ENCODE results near the gene MCAM.

MCAM gene

DNA sequence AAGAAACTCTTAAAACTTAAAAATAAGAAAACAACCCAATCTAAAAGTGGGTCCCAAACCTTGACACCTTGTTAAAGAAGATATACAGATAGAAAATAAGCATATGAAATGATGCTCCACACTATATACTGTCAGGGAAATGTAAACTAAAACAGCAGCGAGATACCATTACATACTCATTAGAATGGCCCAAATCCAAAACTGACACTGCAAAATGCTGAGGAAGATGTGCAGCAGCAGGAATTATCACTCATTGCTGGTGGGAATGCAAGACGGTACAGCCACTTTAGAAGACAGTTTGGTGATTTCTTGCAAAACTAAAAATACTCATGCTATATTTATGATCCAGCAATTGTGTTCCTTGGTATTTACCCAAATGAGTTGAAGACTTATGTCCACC is 12.4 kb upstream of the MCAM start:
- Histone ChIP-seq H3K4me3 (ENCODE audit: low read depth in 1 of 2, low read length in 2 of 2) (no peak overlapping the region), H3K36me3 (ENCODE audit: control insufficient read depth in 1 of 2, insufficient read depth in 2 of 2, low read length in 2 of 2) (no peaks in the 10 kb centered on the region), H3K4me1 (ENCODE audit: control insufficient read depth in 1 of 2, insufficient read depth in 2 of 2, low read length in 2 of 2) (peaks cover 0 to 5% of the 10 kb centered on the region in 2 donors), H3K9me3 (ENCODE audit: control insufficient read depth in 1 of 2, low read length in 2 of 2) (no peaks in the 10 kb centered on the region), H3K27me3 (ENCODE audit: control insufficient read depth in 1 of 2, insufficient read depth in 2 of 2, low read length in 2 of 2) (peaks cover 0 to 5% of the 10 kb centered on the region in 2 donors), H3K9ac (ENCODE audit: low read depth in 1 of 2, low read length in 2 of 2) (no peak overlapping the region), H3K27ac (ENCODE audit: low read depth, low read length) (no peak overlapping the region)

DNA sequence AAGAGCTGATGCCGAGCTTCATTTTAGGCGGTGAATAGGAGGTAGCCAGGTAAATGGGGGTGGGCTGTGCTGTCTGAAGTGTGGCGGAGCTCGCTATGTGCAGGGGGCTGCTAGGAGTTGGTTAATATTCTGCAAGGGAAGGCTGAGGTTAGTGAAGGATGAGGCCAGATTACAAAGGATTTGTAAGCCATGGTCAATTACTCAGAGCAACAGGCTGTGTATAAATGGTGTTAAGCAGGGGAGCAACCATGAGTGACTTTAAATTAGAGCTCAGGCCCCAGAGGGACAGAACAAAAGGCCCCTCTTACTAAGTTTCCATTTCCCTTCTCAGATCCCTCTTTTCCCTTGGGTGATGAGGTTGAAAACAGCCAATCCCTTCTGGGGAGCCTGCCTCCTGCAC is 7.3 kb upstream of the MCAM start:
- Histone ChIP-seq H3K36me3 (ENCODE audit: control insufficient read depth in 1 of 2, insufficient read depth in 2 of 2, low read length in 2 of 2) (no peaks in the 10 kb centered on the region), H3K9me3 (ENCODE audit: control insufficient read depth in 1 of 2, low read length in 2 of 2) (no peaks in the 10 kb centered on the region), H3K27me3 (ENCODE audit: control insufficient read depth in 1 of 2, insufficient read depth in 2 of 2, low read length in 2 of 2) (peaks cover 0 to 3% of the 10 kb centered on the region in 2 donors), H3K4me1 (ENCODE audit: control insufficient read depth in 1 of 2, insufficient read depth in 2 of 2, low read length in 2 of 2) (peaks cover 9 to 20% of the 10 kb centered on the region in 2 donors), H3K4me3 (ENCODE audit: low read depth in 1 of 2, low read length in 2 of 2) (no peak overlapping the region), H3K9ac (ENCODE audit: low read depth in 1 of 2, low read length in 2 of 2) (no peak overlapping the region), H3K27ac (ENCODE audit: low read depth, low read length) (no peak overlapping the region)

DNA sequence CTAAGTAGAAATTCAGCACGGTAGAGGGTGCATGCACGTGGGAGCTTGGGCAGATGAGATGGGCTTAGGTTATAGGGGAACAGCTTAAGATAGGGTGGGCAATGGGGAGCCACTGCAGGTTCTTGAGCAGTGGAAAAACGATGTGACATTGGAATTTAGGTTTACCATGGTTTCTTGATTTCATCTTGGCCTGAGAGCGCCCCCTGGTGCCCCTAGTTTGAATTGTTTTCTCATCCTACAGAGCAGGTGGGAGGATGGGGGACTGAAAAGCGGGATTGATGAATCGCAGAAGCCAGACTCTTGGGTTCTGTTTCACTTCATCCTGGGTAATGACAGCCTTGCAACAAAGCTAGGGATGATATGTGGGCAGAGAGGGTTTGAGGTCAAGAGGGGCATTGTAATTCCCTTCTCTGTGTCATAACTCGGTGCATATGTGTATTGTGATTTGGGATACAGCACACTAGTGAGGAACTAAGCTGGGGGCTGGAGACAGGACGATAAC is 6.7 kb upstream of the MCAM start:
- Histone ChIP-seq H3K36me3 (ENCODE audit: control insufficient read depth in 1 of 2, insufficient read depth in 2 of 2, low read length in 2 of 2) (no peaks in the 10 kb centered on the region), H3K9ac (ENCODE audit: low read depth in 1 of 2, low read length in 2 of 2) (no peak overlapping the region), H3K27me3 (ENCODE audit: control insufficient read depth in 1 of 2, insufficient read depth in 2 of 2, low read length in 2 of 2) (peaks cover 0 to 8% of the 10 kb centered on the region in 2 donors), H3K27ac (ENCODE audit: low read depth, low read length) (no peak overlapping the region), H3K4me3 (ENCODE audit: low read depth in 1 of 2, low read length in 2 of 2) (no peak overlapping the region), H3K4me1 (ENCODE audit: control insufficient read depth in 1 of 2, insufficient read depth in 2 of 2, low read length in 2 of 2) (peaks cover 9 to 25% of the 10 kb centered on the region in 2 donors), H3K9me3 (ENCODE audit: control insufficient read depth in 1 of 2, low read length in 2 of 2) (no peaks in the 10 kb centered on the region)

DNA sequence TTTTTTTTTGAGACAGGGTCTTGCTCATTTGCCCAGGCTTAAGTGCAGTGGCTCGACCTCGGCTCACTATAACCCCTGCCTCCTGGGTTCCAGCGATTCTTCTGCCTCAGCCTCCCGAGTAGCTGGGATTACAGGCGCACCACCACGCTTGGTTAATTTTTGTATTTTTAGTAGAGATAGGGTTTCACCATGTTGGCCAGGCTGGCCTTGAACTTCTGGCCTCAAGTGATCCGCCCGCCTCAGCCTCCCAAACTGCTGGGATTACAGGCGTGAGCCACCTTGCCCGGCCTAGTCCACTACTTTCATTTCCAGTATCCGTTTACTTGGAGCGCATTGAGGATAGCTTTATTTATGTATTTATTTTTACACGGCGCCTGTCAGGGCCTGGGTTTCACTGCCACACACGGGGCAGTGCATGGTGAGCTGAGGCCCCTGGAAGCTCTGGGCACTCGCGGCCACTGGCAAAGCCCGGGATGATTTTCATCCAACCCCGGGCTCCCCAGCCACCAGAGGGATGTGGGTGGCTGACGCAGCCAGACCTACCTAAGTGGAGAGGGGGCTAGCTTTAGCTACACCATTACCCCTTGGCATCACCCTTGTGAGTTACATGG is 6.1 kb upstream of the MCAM start:
- peaks cover 9 to 29% of the 10 kb centered on the region in 2 donors for H3K4me1 ChIP-seq (ENCODE audit: control insufficient read depth in 1 of 2, insufficient read depth in 2 of 2, low read length in 2 of 2)

DNA sequence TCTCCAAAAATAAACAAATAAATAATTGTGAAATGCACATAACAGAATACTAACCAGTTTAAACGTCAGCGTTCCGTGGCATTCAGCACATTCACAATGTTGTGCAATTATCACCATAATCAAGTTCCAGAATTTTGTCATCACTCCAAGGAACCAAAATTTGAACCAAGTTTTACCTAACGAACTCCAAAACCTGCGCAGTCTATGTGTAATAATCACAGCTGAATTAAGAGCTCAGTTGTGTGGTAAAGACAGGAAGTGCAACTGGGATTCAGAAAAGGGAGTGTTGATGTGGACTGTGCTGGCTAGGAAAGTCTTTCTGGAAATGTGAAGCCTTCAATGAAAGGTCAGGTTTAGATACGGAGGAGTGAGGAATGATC is 5.4 kb upstream of the MCAM start:
- Histone ChIP-seq H3K4me3 (ENCODE audit: low read depth in 1 of 2, low read length in 2 of 2) (peak overlapping the region in 1 of 2 donors; percentile 3), H3K27me3 (ENCODE audit: control insufficient read depth in 1 of 2, insufficient read depth in 2 of 2, low read length in 2 of 2) (peaks cover 8 to 21% of the 10 kb centered on the region in 2 donors), H3K9ac (ENCODE audit: low read depth in 1 of 2, low read length in 2 of 2) (no peak overlapping the region), H3K9me3 (ENCODE audit: control insufficient read depth in 1 of 2, low read length in 2 of 2) (no peaks in the 10 kb centered on the region), H3K4me1 (ENCODE audit: control insufficient read depth in 1 of 2, insufficient read depth in 2 of 2, low read length in 2 of 2) (peaks cover 9 to 36% of the 10 kb centered on the region in 2 donors), H3K36me3 (ENCODE audit: control insufficient read depth in 1 of 2, insufficient read depth in 2 of 2, low read length in 2 of 2) (no peaks in the 10 kb centered on the region), H3K27ac (ENCODE audit: low read depth, low read length) (no peak overlapping the region)

More for the DNA sequence above, 6.1 kb upstream of the MCAM start:
- Histone ChIP-seq H3K27ac (ENCODE audit: low read depth, low read length) (no peak overlapping the region), H3K9me3 (ENCODE audit: control insufficient read depth in 1 of 2, low read length in 2 of 2) (no peaks in the 10 kb centered on the region), H3K27me3 (ENCODE audit: control insufficient read depth in 1 of 2, insufficient read depth in 2 of 2, low read length in 2 of 2) (peaks cover 1 to 14% of the 10 kb centered on the region in 2 donors), H3K9ac (ENCODE audit: low read depth in 1 of 2, low read length in 2 of 2) (no peak overlapping the region), H3K4me3 (ENCODE audit: low read depth in 1 of 2, low read length in 2 of 2) (no peak overlapping the region), H3K36me3 (ENCODE audit: control insufficient read depth in 1 of 2, insufficient read depth in 2 of 2, low read length in 2 of 2) (no peaks in the 10 kb centered on the region)

DNA sequence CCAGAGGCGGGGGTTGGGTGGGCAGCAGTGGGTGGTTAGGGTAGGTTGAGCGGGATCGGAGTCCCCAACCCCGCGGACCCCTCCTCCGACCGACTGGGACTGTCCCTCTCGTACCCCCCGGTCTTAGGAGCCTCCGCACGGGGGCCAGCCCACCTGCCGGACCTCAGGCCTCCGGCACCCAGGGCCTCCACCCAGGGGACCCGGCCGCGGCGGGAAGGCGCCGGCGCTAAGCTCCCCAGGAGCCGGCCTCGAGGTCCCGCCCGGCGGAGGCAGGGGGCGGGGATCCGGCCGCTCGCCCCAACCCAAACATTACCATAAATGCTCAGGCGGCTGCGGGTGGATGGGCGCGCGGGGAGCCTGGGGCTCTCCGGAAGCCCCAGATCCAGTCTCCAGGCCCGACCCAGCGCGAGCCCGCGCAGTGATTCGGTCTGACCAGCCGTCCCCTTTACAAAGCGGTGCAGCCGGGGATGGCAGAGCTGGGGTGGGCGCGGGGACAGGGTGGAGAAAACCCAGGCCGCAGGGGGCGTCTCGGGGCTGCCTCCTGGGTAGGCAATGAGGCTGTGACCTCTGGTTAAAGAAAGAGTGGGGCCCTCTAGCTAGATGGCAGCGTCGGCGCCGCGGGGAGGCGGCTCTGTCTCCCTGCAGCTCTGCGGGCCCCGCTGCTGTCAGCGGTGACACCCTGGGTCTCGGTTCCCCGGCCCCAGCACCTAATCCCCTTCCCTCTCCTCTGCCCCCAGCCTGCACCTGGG is 4.0 kb upstream of the MCAM start:
- Histone ChIP-seq H3K36me3 (ENCODE audit: control insufficient read depth in 1 of 2, insufficient read depth in 2 of 2, low read length in 2 of 2) (no peaks in the 10 kb centered on the region), H3K9me3 (ENCODE audit: control insufficient read depth in 1 of 2, low read length in 2 of 2) (no peaks in the 10 kb centered on the region), H3K4me1 (ENCODE audit: control insufficient read depth in 1 of 2, insufficient read depth in 2 of 2, low read length in 2 of 2) (peaks cover 9 to 44% of the 10 kb centered on the region in 2 donors), H3K9ac (ENCODE audit: low read depth in 1 of 2, low read length in 2 of 2) (peak overlapping the region; percentile 64 to 65), H3K27me3 (ENCODE audit: control insufficient read depth in 1 of 2, insufficient read depth in 2 of 2, low read length in 2 of 2) (peaks cover 16 to 31% of the 10 kb centered on the region in 2 donors), H3K27ac (ENCODE audit: low read depth, low read length) (peak overlapping the region; percentile 78), H3K4me3 (ENCODE audit: low read depth in 1 of 2, low read length in 2 of 2) (peak overlapping the region; percentile 68 to 74)

DNA sequence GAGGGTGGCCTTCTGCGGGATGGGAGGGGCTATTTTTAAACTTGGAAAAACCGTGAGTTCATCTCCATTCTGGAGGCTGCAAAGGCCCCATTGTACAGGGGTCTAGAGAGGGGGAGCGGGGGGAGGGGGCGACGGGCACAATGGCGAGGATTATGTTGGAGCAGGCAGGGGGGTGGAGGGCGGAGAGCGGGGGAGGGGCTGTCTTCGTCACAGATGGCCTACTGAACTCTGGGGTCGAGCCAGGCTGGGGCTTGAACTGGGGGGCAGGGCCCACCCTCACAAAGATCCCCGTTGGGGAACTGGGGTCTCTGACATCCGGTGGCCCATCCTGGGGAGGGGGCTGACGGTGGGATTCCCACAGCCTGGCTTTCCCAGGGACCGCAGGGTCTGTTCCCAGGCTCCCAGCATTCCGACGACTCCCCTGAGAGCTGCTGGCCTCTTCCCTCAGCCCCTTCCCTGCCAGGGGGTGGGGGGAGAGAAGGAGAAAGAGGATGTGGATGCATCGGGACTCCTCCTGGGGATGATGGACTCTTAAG is 3.4 kb upstream of the MCAM start:
- H3K27ac ChIP-seq (ENCODE audit: low read depth, low read length), result peak overlapping the region; percentile 78
- peak overlapping the region; percentile 39 to 64 for H3K9ac ChIP-seq (ENCODE audit: low read depth in 1 of 2, low read length in 2 of 2)
- peak overlapping the region; percentile 68 to 74 for H3K4me3 ChIP-seq (ENCODE audit: low read depth in 1 of 2, low read length in 2 of 2)
- peaks cover 14 to 51% of the 10 kb centered on the region in 2 donors for H3K4me1 ChIP-seq (ENCODE audit: control insufficient read depth in 1 of 2, insufficient read depth in 2 of 2, low read length in 2 of 2)
- H3K9me3 ChIP-seq (ENCODE audit: control insufficient read depth in 1 of 2, low read length in 2 of 2), result no peaks in the 10 kb centered on the region
- H3K36me3 ChIP-seq (ENCODE audit: control insufficient read depth in 1 of 2, insufficient read depth in 2 of 2, low read length in 2 of 2), result no peaks in the 10 kb centered on the region
- H3K27me3 ChIP-seq (ENCODE audit: control insufficient read depth in 1 of 2, insufficient read depth in 2 of 2, low read length in 2 of 2), result peaks cover 22 to 38% of the 10 kb centered on the region in 2 donors

DNA sequence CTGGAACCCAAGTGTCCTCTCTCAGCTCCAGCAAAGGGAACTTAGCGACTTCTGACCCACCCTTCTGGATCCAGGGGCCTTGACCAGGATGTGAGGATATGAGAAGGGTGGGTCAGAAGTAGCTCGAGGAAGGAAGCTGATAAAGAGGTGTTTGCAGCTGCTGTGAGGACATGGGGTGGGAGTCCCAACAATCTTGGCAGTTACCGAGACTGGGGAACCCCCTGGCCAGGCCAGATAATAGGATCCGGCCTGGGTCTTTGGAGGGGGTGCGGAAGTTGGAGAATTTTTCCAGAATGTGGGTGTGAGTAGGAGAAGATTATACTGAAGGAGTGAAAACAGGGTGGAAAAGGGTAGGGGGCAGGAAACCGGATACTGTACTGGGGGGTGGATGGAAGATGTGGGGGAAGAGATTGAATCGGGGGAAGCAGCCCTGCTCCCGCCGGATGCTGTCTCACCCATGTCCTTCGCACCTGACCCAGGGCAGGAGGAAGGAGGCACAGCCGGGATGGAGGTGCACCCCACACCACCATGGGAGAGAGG is 2.8 kb upstream of the MCAM start:
- no peak overlapping the region for H3K9ac ChIP-seq (ENCODE audit: low read depth in 1 of 2, low read length in 2 of 2)
- no peaks in the 10 kb centered on the region for H3K36me3 ChIP-seq (ENCODE audit: control insufficient read depth in 1 of 2, insufficient read depth in 2 of 2, low read length in 2 of 2)
- peaks cover 27 to 43% of the 10 kb centered on the region in 2 donors for H3K27me3 ChIP-seq (ENCODE audit: control insufficient read depth in 1 of 2, insufficient read depth in 2 of 2, low read length in 2 of 2)
- H3K4me3 ChIP-seq (ENCODE audit: low read depth in 1 of 2, low read length in 2 of 2), result no peak overlapping the region
- no peaks in the 10 kb centered on the region for H3K9me3 ChIP-seq (ENCODE audit: control insufficient read depth in 1 of 2, low read length in 2 of 2)
- H3K4me1 ChIP-seq (ENCODE audit: control insufficient read depth in 1 of 2, insufficient read depth in 2 of 2, low read length in 2 of 2), result peaks cover 17 to 55% of the 10 kb centered on the region in 2 donors
- peak overlapping the region; percentile 70 for H3K27ac ChIP-seq (ENCODE audit: low read depth, low read length)

DNA sequence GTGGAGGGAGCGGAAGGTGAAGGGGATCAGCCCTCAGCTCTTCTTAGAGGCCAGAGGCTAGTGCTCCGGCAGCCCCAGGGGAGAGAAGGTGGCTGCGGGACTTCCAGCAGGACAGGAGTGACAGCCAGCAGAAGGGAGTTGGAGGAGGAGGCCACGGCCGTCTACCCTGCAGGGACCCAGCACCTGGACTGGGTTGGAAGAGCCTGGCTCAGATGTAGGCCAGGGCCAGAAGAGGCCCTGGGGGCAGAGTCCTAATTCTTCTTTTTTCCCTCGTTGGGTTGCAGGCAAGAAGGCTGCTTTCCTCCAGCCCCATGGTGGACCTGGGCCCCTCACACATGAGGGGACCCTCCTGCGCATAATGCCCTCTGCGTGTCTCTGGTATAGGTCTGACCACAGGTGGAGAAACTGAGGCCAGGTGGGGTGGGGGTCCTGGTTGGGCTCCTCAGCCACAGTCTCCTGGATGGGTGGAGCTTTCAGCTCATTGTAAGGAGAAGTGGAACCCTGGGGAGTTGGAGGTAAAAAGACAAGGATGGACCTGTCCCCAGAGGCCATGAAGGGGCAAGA is 2.3 kb upstream of the MCAM start:
- Histone ChIP-seq H3K27ac (ENCODE audit: low read depth, low read length) (peak overlapping the region; percentile 70), H3K9ac (ENCODE audit: low read depth in 1 of 2, low read length in 2 of 2) (peak overlapping the region in 1 of 2 donors; percentile 32), H3K4me3 (ENCODE audit: low read depth in 1 of 2, low read length in 2 of 2) (no peak overlapping the region), H3K36me3 (ENCODE audit: control insufficient read depth in 1 of 2, insufficient read depth in 2 of 2, low read length in 2 of 2) (no peaks in the 10 kb centered on the region), H3K9me3 (ENCODE audit: control insufficient read depth in 1 of 2, low read length in 2 of 2) (no peaks in the 10 kb centered on the region), H3K27me3 (ENCODE audit: control insufficient read depth in 1 of 2, insufficient read depth in 2 of 2, low read length in 2 of 2) (peaks cover 32 to 46% of the 10 kb centered on the region in 2 donors), H3K4me1 (ENCODE audit: control insufficient read depth in 1 of 2, insufficient read depth in 2 of 2, low read length in 2 of 2) (peaks cover 17 to 57% of the 10 kb centered on the region in 2 donors)

All from duodenal mucosa (tissue), 2 donors.